Tibial artery (tissue), 4 donors: Measurements from ENCODE around the gene IMMT.

Experiments used
- DNase-seq, 2 donors: peaks; one replicate each; pipeline ENCODE4 v3.0.0-alpha.2; 2019
- H3K27ac ChIP-seq, 2 donors: fragments of 200-600 bp; sonication (generic) in 1 of 2; 1 replicate in 1 of 2; 2 replicates in 1 of 2; pipeline ENCODE4 v1.5.1; 2018 to 2019; ENCODE audit warnings: mild to moderate bottlenecking in 1 of 2
- H3K27me3 ChIP-seq, 2 donors: fragments of 200-600 bp; sonication (generic) in 1 of 2; one replicate each; pipeline versions ENCODE4 v1.5.1 to v1.6.0; 2016 to 2019
- H3K36me3 ChIP-seq, 3 donors: fragments of 200-600 bp; sonication (generic) in 2 of 3; one replicate each; pipeline ENCODE4 v1.5.1; 2016 to 2019; ENCODE audit warnings: mild to moderate bottlenecking in 2 of 3
- H3K4me1 ChIP-seq, 4 donors: fragments of 200-600 bp; sonication (generic) in 2 of 4; 1 replicate in 3 of 4; 2 replicates in 1 of 4; pipeline ENCODE4 v1.5.1; 2016 to 2019
- H3K4me3 ChIP-seq, 2 donors: fragments of 200-600 bp; sonication (generic) in 1 of 2; 1 replicate in 1 of 2; 2 replicates in 1 of 2; pipeline ENCODE4 v1.5.1; 2018 to 2019; ENCODE audit warnings: mild to moderate bottlenecking in 2 of 2
- H3K9me3 ChIP-seq, 3 donors: fragments of 200-600 bp; sonication (generic) in 1 of 3; one replicate each; pipeline ENCODE4 v1.5.1; 2016 to 2019
- CTCF ChIP-seq, 2 experiments: fragments of 200-600 bp in 1 of 2; fragments of 450-650 bp in 1 of 2; IDR thresholded peaks; one replicate each; pipeline ENCODE4 v1.5.1; 2017 to 2019; ENCODE audit warnings: antibody characterized with exemption in 2 of 2, mild to moderate bottlenecking in 1 of 2, moderate library complexity in 1 of 2
- intact Hi-C: fragments of 100-400 bp; cut with DNase I; formaldehyde crosslinking; loops from one replicate; pipeline ENCODE4 v1.15.0; 2023; ENCODE audit warnings: low total_unique reads

The IMMT gene

GRCh38 chr2:86194751-86195054, 559 bp downstream of the IMMT start:
- H3K27me3 ChIP-seq = no peaks in the 10 kb centered on the region
- H3K36me3 ChIP-seq = peaks cover 0 to 5% (median 0%) of the 10 kb centered on the region in 3 donors
- peaks cover 0 to 55% (median 42%) of the 10 kb centered on the region in 4 donors for H3K4me1 ChIP-seq
- peak overlapping the region; percentile 91 to 94 for H3K27ac ChIP-seq
- peak overlapping the region; percentile 73 to 74 for H3K4me3 ChIP-seq
- no peaks in the 10 kb centered on the region for H3K9me3 ChIP-seq
- intact Hi-C loops = no loop called here
- DNase-seq = no peak
- no peak for TF ChIP-seq CTCF (IDR thresholded peaks at IDR 0.05)

DNA sequence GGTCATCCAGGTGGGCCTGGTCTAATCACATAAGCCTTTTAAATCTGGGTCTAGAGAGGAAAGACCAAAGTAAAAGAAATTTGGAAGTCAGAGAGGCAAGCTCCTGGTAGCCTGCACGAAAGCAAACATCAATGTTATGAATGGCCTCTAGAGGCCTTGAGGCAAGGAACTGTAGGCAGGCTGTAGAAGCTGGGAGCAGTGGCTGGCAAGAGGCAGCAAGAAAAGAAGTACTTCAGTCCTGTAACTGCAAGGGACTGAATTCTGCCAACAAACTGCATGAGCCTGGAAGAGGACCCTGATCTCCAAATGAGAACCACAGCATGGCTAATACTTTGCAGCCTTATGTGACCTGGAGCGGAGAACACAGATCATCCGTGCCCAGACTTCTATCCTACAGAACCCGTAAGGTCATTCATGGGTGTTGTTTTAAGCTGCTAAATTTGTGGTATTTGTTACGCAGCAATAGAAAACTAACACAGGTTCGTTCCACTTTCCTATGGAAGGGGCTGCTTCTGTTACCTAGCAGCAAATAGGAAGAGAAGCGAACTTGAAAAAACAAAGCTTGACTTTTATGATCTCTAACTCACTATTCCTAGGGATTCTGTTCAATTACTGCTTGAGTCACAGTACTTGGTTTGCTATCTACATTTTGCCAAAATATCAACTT, 1.2 kb downstream of the IMMT start:
- TF ChIP-seq CTCF (IDR thresholded peaks at IDR 0.05) = no peak
- DNase-seq = no peak
- H3K36me3 ChIP-seq = peaks cover 0 to 5% (median 0%) of the 10 kb centered on the region in 3 donors
- H3K4me3 ChIP-seq = peak overlapping the region; percentile 73 to 74
- intact Hi-C loops = no loop called here
- H3K27ac ChIP-seq = peak overlapping the region; percentile 91 to 94
- H3K9me3 ChIP-seq = no peaks in the 10 kb centered on the region
- no peaks in the 10 kb centered on the region for H3K27me3 ChIP-seq
- peaks cover 0 to 52% (median 41%) of the 10 kb centered on the region in 4 donors for H3K4me1 ChIP-seq

DNA sequence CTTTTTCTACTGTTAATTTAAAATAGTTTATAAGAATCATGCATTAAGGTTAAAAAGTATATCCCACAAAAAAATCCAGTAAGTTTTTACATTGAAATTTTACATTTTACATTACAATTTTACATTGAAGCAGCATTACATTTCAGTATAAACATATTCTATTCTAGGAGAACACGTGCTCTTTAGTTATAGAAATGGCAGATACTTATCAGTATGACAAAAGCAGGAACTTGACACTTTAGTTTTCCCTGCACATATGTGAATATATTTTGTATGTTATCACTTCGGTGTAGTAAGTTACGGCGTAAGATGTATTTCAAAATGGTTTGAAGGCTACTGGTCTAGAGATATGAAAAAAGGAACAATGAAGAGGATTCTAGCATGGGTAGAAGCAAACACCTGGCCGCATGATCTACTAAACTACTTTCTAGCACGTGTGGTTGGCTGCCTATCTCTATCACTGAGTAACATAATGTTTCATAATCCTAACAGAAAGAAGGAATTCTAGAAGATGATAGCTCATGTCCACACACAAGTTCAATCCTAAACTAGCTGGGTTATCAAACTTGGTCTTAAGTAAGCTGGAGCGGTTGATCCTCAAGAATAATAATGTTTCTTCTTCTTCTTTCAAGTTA, 5.4 kb downstream of the IMMT start:
- Histone ChIP-seq H3K27me3 (no peaks in the 10 kb centered on the region), H3K4me3 (no peak overlapping the region), H3K36me3 (peaks cover 0 to 5% (median 0%) of the 10 kb centered on the region in 3 donors), H3K4me1 (peaks cover 0 to 59% (median 43%) of the 10 kb centered on the region in 4 donors), H3K27ac (no peak overlapping the region), H3K9me3 (no peaks in the 10 kb centered on the region)
- intact Hi-C loops = no loop called here
- TF ChIP-seq CTCF (IDR thresholded peaks at IDR 0.05) = no peak
- no peak for DNase-seq

DNA sequence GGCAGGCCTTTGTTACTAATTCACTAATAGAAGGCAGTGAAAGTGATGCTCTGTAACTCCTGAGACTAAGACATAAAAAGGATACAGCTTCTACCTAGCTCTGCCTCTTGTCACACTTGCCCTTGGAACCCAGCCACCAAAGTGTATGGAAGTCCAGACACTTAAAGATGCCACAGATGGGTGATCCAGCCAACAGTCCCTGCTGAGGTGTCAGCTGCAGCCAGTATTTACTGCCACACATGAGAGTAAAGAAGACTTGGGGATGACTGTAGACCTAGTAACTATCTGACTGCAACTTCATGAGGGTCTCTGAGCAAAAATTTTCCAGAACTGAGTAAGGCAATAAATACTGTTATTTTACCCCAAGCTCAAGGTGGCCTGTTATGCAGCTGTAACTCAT, 8.8 kb downstream of the IMMT start:
- Histone ChIP-seq H3K27me3 (no peaks in the 10 kb centered on the region), H3K36me3 (peaks cover 0 to 5% (median 0%) of the 10 kb centered on the region in 3 donors), H3K9me3 (no peaks in the 10 kb centered on the region), H3K27ac (no peak overlapping the region), H3K4me1 (peaks cover 6 to 42% (median 28%) of the 10 kb centered on the region in 4 donors), H3K4me3 (no peak overlapping the region)
- intact Hi-C loops = no loop called here
- DNase-seq = no peak
- no peak for TF ChIP-seq CTCF (IDR thresholded peaks at IDR 0.05)

DNA sequence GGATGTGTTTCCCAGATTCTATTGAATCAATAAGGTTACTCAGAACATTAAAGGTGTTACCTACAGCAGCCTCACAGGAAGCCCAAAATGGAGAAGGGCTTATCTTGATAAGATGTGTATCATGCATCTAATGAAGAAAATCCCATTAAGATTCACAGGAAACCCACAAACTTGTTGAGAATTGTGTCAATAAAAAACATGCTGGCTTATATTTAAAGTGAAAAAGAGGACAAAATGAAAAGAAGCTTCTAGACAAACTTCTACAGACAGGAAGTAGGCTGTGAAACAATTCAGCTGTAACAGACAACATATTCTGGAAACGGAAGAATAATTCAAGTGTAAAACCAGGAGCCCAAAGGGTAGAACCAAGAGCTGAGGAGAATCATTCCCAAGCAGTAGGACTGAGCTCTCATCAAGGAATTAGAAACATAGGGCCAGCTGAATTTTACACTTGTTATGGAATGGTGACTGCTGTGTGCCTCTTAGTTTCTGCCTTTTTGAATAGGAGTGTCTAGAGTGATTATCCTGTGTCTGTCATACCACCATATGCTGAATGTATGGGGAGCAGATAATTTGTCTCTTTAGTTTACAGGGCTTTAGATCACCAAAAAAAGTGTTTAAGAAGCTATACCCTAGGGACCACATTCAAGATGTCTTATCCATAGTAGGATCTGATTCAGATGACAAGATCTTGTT, 9.6 kb downstream of the IMMT start:
- peak overlapping the region; percentile 29 to 39 for H3K27ac ChIP-seq
- H3K4me3 ChIP-seq = no peak overlapping the region
- no peaks in the 10 kb centered on the region for H3K27me3 ChIP-seq
- intact Hi-C loops = no loop called here
- peaks cover 0 to 6% (median 0%) of the 10 kb centered on the region in 3 donors for H3K36me3 ChIP-seq
- TF ChIP-seq CTCF (IDR thresholded peaks at IDR 0.05) = no peak
- H3K4me1 ChIP-seq = peaks cover 6 to 35% (median 22%) of the 10 kb centered on the region in 4 donors
- no peaks in the 10 kb centered on the region for H3K9me3 ChIP-seq
- no peak for DNase-seq
